Stromal cell of bone marrow (primary cell): ENCODE measurements around the gene GPR132.
"Not testable (repeated sequence)": the region's sequence is repeated elsewhere in the genome, so short reads cannot be mapped to it uniquely, and the experiment has no call there.

Experiments
- DNase-seq: peaks from one replicate; pipeline ENCODE4 v3.0.0-alpha.2; 2012; ENCODE audit warnings: low read depth

The GPR132 gene, protein sequence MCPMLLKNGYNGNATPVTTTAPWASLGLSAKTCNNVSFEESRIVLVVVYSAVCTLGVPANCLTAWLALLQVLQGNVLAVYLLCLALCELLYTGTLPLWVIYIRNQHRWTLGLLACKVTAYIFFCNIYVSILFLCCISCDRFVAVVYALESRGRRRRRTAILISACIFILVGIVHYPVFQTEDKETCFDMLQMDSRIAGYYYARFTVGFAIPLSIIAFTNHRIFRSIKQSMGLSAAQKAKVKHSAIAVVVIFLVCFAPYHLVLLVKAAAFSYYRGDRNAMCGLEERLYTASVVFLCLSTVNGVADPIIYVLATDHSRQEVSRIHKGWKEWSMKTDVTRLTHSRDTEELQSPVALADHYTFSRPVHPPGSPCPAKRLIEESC

DNA sequence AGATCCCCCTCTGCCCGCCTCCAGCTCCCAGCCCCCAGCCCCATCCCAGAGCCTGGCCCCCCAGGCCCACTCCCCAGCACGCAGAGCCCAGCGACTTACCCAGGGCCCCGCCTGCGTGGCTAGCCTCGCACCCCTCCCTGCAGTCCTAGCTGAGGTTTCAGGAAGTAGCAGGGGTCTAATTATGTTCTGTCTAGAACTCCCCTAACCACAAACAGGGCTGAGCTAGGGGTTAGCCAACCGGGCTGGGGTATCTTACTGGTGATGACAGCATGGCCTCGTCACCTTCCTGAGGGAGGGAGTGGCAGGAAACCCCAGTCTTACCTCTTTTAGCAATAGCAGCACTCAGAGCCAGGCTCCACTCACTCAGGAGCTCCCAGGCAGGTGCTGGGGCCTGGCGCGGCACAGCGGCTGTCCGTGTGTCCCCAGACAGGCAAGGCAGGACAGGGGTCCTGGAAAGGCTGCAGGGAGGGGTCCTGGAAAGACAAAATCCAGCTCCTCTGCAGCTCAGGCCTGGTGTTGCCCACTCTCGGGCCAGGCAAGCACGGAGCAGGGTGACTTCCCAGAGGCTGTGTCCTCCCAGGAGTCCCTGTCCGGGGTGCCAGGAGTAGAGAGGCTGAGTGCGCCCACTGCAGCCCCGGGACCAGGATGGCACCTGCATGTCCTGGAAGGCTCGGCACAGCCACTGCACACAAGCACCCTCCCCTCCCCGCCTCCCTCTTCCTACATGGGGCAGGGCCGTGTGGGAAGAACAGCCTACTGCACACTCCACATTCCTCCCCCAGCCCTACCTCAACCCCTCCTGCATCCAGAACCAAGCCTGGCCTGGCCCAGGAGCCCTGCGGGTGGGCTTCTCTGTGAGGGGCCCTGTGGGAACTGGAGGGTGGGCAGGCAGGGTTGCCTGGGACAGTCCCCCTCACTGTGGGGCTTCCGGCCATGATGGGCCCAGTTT, at the start of gene GPR132:
Gene GPR132, minus strand, starts transcription at position 151 of the 949 bp plus-strand sequence. CDS start 10,010 bp downstream, outside the sequence.
- no peak for DNase-seq

DNA sequence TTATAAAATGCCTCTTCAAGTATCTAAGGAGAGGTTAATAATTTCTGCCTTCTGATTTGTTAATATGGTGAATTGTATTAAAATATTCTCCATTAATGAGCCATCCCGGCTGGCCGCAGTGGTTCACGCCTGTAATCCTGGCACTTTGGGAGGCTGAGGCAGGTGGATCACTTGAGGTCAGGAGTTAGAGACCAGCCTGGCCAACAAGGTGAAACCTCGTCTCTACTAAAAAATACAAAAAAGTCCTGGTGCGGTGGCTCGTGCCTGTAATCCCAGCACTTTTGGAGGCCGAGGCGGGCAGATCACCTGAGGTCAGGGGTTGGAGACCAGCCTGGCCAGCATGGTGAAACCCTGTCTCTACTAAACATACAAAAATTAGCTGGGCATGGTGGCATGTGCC, 44.0 kb upstream of the GPR132 start:
- not testable (repeated sequence) for DNase-seq

DNA sequence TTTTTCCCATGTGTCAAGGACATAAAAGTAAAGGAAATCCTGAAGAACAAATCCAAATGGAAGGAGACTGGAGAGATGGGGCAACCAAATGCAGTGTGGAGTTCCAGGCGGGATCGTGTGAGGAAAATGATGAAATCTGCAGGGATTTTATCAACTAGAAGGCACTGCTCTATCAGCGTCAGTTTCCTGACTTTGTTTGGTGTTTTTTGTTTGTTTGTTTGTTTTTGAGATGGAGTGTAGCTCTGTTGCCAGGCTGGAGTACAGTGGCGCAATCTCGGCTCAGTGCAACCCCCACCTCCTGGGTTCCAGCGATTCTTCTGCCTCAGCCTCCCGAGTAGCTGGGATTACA, 43.3 kb upstream of the GPR132 start:
- no peak for DNase-seq

DNA sequence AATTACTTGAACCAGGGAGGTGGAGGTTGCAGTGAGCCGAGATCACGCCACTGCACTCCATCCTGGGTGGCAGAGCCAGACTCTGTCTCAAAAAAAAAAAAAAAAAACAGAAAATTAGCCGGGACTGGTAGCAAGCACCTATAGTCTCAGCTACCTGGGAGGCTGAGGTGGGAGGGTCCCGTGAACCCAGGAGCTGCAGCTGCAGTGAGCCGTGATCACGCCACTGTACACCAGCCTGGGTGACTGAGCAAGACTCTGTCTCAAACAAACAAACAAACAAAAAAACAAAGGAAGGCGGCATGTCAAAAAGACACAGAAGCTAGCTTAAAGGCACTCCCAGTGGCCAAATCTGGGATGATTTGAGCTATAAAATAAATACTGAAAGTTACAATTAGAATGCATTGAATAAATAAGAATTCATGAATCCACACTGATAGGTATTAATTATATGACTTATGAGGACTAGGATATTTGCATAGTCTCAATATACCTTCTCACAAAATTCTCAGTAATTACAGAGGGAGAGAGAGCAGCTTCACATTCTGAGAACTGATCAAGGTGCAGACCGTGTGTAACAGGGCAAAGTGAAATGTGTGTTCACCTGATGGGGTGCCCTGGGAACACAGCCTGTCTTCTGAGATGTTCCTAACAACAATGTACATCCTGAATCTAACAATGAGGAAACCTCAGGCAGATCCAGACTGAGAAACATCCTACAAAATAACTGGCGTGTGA, 42.7 kb upstream of the GPR132 start:
- DNase-seq = no peak

DNA sequence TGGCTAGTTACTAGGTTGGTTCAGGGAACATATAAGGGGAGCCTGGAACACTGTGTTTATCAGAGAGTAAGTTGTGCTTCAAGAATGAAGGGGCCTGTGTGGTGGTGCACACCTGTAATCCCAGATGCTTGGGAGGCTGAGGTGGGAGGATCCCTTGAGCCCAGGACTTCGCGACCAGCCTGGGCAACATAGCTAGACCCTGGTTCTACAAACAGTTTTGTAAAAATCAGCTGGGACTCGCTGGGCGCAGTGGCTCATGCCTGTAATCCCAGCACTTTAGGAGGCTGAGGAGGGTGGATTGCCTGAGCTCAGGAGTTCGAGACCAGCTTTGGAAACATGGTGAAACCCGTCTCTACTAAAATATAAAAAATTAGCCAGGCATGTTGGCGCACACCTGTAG, 42.1 kb upstream of the GPR132 start:
- DNase-seq = no peak

DNA sequence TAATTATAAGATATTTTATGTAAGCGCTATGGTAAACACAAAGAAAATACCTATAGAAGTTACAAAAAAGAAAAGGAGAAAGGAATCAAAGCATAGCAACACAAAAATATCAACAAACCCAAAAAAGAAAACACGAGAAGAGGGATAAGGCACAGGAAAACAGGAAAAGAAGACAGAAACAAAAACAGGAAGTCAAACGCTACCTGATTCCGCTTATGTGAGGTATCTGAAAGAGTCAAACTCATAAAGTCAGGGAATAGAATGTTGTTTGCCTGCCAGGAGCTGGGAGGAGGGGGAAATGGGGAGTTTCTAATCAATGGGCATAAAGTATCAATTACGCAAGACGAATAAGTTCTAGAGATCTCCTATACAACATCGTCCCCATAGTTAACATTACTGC, 39.9 kb upstream of the GPR132 start:
- no peak for DNase-seq

DNA sequence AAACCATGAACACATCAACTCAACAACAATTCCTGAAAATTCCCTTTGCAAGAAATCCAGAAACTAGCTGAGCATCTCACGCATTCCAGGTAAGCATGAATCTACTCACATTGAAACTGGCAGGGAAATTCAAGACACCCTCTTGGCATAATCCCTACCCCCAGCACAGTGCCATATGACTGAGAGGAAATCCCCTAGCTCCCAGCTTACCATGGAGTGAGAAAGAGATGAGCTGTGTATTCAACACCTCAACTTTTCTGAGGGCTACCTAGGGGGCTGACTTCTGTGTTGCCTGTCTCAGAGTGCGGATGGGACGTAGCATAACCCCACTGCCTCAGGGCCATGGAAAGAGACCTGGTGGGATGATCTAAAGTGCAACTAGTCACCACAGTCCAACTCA, 37.7 kb upstream of the GPR132 start:
- DNase-seq = no peak

DNA sequence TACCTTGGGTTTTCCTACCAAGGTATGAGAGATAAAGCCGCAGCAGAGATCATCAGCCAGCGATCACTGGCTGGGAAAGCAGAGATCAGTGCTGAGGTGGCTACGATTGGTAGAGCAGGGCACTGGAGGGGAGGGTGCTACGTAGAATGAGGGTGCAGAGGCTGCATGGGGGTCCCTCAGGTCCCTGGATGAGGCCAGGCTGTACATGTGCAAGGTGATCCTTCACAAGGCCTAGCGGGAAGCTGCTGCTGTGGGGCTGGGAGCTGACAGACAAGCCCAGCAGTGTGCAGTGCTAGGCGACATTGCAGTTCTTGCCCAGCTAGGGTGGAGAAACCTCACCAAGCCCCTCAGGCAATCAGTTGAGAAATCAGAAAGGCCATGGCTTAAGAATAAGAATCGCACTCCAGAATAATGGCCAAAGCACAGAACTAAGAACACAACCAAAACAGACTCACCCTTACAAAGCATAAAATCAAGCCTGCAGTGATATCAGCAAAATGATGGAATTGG, 37.2 kb upstream of the GPR132 start:
- DNase-seq = no peak

DNA sequence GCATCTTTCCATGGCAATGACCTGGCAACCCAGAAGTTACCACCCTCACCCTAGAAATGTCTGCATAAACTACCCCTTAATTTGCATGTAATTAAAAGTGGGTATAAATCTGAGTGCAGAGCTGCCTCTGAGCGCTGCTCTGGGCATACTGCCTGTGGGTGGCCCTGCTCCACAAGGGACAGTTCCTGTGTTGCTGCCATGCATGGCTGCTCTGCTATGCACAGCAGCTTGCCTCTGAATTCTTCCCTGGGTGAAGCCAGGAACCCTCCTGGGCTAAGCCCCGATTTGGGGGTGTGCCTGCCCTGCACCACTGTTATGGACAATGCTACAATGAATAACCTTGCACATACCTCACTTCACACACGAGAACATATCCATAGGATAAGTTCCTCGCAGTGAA, 35.7 kb upstream of the GPR132 start:
- no peak for DNase-seq

DNA sequence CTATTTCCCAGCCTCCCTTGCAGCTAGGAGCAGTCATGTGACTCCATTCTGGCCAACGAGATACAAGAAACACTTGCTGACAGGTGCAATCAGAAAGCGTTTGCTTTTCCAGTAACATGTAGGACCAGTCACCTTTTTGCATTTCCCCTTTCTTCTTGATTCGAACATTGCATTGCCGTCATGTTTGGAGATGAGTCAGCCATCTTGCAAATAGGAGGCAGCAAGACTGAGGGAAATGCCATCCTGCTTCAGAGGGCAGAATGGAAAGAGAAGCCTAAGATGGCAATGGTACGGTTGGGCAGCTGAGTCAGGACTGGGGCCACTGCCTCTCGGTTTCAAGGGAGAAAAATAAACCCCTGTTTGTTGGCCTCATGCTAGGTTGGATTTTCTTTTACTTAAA, 34.5 kb upstream of the GPR132 start:
- no peak for DNase-seq

DNA sequence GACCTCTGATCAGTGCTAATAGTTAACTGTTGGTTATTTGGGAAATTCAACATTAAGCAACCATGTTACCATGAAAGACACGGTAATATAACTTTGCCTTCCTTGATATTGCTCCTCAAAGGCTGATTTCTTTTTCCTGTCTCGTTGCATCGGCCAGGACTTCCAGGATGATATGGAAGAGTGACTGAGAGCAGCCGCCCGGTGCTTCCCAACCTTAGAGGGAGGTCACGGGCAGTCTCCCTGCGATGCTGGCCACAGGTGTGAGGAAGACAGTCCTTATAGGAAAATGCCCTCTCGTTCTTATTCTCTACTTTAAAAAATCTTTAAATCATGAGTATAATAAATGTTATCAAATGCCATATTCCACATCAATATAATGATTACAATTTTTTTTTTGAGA, 33.1 kb upstream of the GPR132 start:
- DNase-seq = no peak

DNA sequence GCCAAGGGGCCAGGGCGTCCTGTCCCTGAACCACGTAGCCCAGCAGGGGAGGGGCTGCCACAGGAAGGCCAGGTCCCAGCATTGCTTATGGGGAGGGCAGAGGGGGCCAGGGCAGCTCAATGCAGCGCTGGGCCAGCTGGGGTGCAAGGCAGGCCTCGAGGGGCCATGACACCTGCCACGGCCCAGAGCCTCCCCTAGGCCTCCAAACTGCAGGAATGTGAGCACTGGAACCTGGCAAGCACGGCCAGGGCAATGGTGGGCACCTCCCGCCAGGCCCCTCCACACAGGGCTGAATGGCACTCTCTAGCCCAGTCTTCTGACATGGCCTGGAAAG, 32.5 kb upstream of the GPR132 start:
- no peak for DNase-seq

DNA sequence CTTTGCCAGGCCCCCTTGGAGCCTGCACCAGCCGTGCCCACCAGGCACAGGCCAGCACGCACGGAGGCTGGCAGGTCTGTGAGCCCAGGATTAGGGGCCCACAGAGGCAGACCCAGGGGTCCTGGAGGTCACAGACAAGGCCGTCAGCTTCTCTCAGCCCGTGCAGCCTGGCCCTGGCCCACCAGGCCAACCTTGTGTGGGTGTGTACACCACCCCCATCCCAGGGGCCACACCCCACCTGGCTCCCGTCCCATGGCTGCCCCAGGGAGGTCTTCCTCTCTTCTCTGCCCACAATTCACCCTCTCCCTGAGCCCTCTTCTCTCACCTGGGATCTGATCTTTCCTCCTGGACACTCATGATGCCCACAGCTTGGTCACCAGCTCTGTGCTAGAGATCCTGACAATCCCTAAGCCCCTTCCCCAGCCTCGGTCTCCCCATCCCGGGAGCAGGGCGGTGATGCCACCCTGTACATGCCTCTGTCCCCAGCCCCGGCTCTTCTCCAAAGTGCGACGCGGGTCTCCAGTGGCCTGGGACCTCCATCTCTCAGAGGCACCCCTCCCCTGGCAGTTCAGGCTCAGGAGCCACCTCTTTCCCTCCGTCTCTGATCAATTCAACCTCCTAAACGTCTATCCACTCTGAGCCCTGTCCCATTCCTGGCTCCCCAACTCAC, 31.1 kb upstream of the GPR132 start:
- DNase-seq = no peak

DNA sequence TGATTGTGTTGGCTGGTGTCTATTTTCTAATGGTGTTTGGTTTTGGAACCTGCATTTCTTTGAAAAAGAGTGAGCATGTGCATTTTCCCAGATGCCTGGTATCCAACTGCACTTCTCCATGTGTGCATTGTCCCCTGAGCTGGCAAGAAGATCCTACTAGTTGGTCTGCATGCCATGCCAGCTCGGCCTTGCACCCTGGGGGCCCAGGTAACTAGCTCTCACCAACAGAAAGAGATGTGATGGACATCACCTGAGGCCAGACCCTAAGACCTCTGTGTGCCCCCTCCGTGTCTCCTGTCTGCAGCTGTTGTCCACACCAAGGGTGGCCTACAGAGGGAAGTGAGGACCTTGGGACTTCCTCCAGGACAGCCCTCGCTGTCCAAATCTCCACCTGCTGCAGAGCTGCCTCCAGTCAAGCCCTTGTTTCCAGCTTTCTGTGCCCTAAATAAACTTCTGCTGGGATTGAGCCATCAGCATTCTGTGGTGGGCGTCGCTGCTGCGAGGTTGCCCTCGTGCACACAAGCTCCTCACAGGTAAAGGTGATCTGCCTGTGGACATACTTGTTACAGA, 30.1 kb upstream of the GPR132 start:
- DNase-seq = no peak

DNA sequence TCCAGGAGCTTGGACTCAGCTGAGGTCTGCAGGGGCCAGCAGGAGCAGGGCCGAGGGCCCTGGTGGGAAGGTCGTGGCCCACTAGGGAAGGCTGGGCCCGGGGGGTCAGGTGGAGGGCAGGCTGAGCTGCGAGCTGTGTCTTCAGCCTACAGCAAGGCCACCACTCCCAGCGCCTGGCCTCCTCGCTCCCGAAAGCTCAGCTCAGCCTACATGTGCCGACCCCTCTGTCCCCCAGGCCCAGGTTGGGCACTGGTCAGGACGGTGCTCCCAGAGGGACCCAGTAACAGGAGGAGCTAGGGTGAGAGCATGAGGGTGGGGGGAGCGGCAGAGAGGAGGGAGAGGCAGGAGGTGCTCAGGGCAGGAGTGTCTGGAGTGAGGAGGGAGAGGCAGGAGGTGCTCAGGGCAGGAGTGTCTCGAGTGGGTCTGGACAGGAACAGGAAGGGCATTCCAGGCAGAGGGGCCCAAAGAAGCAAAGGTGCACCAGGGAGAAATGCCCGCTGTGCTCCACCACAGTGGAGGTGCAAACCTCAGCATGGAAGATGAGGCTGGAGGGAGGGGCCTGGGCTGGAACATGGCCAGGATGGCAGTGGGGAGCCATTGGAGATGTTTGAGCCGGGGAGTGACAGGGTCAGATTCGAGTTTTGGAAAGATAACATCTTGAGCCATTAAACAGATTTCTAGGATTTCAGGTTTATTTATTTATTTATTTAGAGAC, 29.1 kb upstream of the GPR132 start:
- no peak for DNase-seq

DNA sequence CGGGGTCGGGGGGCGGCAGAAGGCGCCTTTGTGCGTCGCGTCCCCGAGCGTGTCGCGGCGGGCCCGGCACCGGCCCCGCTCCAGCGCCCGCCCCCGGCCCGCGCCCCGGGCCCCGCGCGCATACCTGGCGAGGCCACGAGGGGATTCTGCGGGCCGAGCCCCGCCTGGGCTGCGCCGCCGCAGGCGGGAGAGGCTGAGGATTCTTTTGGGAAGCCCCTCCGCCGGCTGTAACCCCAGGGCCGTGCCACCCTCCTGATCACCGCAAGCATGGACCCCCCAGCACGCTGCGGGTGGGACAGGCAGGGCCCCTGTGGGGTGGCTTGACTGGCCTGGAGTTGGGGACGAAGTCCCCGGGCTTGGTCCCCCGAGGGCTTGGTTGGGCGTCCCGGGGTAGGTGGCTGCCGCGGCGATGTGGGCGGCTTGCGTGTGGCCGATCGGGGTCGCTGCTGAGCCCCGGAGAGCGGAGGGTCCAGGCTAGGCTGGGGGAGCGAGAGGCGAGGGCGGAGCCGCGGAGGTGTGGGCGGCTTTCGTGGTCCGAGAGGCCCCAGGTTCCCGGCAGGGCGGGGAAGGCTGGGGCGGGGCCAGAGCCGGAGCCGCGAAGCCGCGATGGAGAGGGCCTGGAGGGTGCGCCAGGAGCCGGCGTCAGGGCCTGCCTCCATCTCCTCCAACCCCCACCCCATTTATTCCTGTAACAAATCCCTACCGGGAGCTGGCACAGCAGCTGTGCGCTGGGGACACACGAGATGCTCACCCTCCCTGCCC, 28.4 kb upstream of the GPR132 start:
- DNase-seq = no peak

DNA sequence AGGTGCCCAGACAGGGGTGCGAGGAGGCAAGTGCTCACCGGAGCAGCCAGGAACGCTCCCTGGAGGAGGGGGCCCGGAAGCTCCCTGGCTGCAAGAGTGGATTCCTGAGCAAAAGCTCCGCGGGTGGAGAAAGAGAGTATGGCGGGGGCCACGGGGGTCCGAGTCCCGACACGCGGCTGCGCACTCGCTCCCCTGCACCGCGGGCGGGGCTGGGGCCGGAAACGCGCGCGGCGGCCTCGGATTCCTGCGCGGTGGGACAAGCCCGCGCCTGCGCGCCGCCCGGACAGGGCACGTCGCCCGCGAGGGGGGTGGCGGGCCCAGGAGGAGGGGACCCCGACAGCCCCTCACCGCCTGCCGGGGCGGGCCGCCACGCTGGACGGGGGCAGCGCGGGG, 27.8 kb upstream of the GPR132 start:
- no peak for DNase-seq

DNA sequence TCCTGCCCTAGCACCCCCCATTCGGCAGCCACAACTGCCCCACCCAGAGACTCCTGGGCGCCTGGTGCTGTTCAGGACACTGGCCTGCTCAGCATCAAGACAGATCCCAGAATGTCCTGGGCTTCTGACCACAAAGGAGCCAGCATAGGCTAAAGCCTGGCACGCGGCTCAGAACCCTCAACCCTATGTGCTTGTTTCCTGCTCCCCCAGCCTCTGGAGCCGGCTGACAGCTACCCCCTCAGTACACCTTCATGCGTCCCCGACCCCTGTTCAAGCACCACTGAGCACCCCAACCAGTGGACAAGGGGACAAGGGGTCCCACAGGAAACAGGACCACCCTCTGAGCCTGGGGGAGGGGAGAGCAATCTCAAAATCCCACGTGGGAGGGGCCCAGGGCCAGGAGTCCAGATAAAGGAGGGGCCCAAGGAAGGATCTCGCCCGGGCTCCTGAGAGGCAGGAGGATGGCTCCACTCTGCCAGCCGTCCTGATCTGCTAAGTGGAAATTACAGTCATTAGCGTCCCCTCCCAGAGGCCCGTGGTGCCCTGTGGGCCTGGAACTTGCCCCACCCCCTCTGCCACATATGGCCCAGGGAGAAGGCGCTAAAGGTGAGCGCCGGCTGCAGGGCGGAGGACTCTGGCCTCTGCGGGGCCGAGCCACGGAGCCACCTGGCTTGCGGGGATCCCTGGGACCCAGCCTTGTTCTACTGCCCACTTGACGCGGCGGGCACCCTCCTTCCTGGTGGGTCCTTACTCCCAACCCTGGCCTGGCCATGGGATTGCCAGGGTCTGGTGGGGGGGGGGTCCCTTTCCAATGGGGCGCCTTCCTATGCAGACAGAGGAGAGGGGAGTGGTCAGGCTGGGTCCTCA, 27.2 kb upstream of the GPR132 start:
- DNase-seq = no peak

DNA sequence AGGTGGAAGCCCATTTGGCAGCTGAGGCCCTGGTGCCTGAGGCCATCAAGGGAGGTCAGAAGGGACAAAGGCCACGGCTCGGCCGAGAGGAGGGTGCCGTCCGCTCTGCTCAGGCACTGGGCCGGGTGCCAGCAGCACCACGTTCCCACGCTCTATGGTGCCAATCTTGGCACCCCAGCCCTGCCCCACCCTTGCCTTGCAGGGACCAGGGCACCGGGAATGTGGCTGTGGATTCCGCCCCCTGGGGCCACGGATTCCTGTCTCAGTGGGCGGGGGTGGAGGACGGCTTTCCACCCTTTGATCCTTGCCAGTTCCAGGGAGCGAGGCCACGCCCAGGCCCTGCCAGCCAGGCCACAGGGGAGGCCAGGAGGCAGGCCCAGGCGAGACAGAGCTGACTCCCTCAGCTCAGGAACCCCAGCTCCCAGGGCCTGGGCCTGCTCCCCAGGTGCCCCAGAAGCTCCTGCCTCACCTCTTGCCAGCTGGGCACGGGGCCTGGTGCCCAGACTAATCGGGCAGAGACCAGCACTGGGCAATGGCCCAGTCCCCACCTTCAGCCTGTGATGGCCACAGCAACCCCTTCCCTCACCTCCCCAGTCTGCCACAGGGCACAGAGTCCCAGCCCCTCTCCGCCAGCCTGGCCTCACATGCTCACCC, 26.4 kb upstream of the GPR132 start:
- DNase-seq = no peak
